ENCODE results near the gene CPEB1.

CPEB1 gene

GRCh38 chr15:82554351-82554750, 92.8 kb downstream of the CPEB1 start:
- in situ Hi-C loops (cut with MboI; ENCODE audit: low pct_unique_long_range_greater_than_20kb, low sequenced_read_pairs, unreplicated experiment) = loop anchor here (25.0 kb wide), 1 partner anchor 408 kb away; the partner anchor contains the start of gene HOMER2
- TF ChIP-seq CTCF (IDR thresholded peaks at IDR 0.05; ENCODE audit: extremely low read depth, insufficient read depth, missing control alignments) = no peak
- no peak for DNase-seq (ENCODE audit: low spot score)

GRCh38 chr15:82553846-82554245, 93.3 kb downstream of the CPEB1 start:
- TF ChIP-seq CTCF (IDR thresholded peaks at IDR 0.05; ENCODE audit: extremely low read depth, insufficient read depth, missing control alignments) = no peak
- DNase-seq (ENCODE audit: low spot score) = no peak
- in situ Hi-C loops (cut with MboI; ENCODE audit: low pct_unique_long_range_greater_than_20kb, low sequenced_read_pairs, unreplicated experiment) = loop anchor here (25.0 kb wide), 1 partner anchor 408 kb away; the partner anchor contains the start of gene HOMER2

GRCh38 chr15:82552861-82553260, 94.3 kb downstream of the CPEB1 start:
- in situ Hi-C loops (cut with MboI; ENCODE audit: low pct_unique_long_range_greater_than_20kb, low sequenced_read_pairs, unreplicated experiment) = loop anchor here (25.0 kb wide), 1 partner anchor 409 kb away; the partner anchor contains the start of gene HOMER2
- no peak for TF ChIP-seq CTCF (IDR thresholded peaks at IDR 0.05; ENCODE audit: extremely low read depth, insufficient read depth, missing control alignments)
- no peak for DNase-seq (ENCODE audit: low spot score)

GRCh38 chr15:82551646-82552247, 95.4 kb downstream of the CPEB1 start:
- DNase-seq (ENCODE audit: low spot score) = no peak
- in situ Hi-C loops (cut with MboI; ENCODE audit: low pct_unique_long_range_greater_than_20kb, low sequenced_read_pairs, unreplicated experiment) = loop anchor here (25.0 kb wide), 1 partner anchor 411 kb away; the partner anchor contains the start of gene HOMER2
- TF ChIP-seq CTCF (IDR thresholded peaks at IDR 0.05; ENCODE audit: extremely low read depth, insufficient read depth, missing control alignments) = no peak

GRCh38 chr15:82549199-82549665, 97.9 kb downstream of the CPEB1 start:
- in situ Hi-C loops (cut with MboI; ENCODE audit: low pct_unique_long_range_greater_than_20kb, low sequenced_read_pairs, unreplicated experiment) = loop anchor here (25.0 kb wide), 2 partner anchors 287 to 288 kb away; partner anchors contain the start of genes EFL1 and SAXO2
- no peak for DNase-seq (ENCODE audit: low spot score)
- no peak for TF ChIP-seq CTCF (IDR thresholded peaks at IDR 0.05; ENCODE audit: extremely low read depth, insufficient read depth, missing control alignments)

- DNase-seq (ENCODE audit: low spot score) = peak; percentile 35
- no peak for TF ChIP-seq CTCF (IDR thresholded peaks at IDR 0.05; ENCODE audit: extremely low read depth, insufficient read depth, missing control alignments)
- in situ Hi-C loops (cut with MboI; ENCODE audit: low pct_unique_long_range_greater_than_20kb, low sequenced_read_pairs, unreplicated experiment) = loop anchor here (25.0 kb wide), 2 partner anchors 286 to 289 kb away; partner anchors contain the start of genes EFL1 and SAXO2
Observed at GRCh38 chr15:82548700-82549099, 98.5 kb downstream of the CPEB1 start.

Measured in GM13977 (cell line).